HepG2 (cell line): Measurements from ENCODE around the gene STAMBPL1. TPM values are rescaled to one million over a fixed set of nuclear protein-coding genes. Genes with fewer than 3 reads are reported as not detected.

Experiments
- BORCS8-MEF2B ChIP-seq: sonication (generic); formaldehyde crosslinking; IDR thresholded peaks from 2 replicates; pipeline ENCODE4 v1.8.0; 2022; ENCODE audit warnings: mild to moderate bottlenecking, missing genetic modification reagents
- FOXA1 ChIP-seq, 2 experiments: fragments of 450-650 bp in 1 of 2; sonication (generic) in 1 of 2; formaldehyde crosslinking in 1 of 2; IDR thresholded peaks; 2 replicates each; pipeline versions ENCODE4 v1.4.0 to v1.6.1; 2016 to 2020; ENCODE audit warnings: missing genetic modification reagents in 1 of 2
- FOXC1 ChIP-seq: sonication (generic); formaldehyde crosslinking; IDR thresholded peaks from 2 replicates; pipeline ENCODE4 v1.8.0; 2022; ENCODE audit warnings: mild to moderate bottlenecking, missing genetic modification reagents, borderline replicate concordance
- HOXA9 ChIP-seq: sonication (generic); formaldehyde crosslinking; IDR thresholded peaks from 2 replicates; pipeline ENCODE4 v1.8.1; 2022; ENCODE audit warnings: missing genetic modification reagents, mild to moderate bottlenecking, moderate library complexity, borderline replicate concordance
- KLF11 ChIP-seq: IDR thresholded peaks from 2 replicates; pipeline ENCODE4 v1.6.1; 2016; ENCODE audit warnings: missing compliant biosample characterization
- MIER3 ChIP-seq: IDR thresholded peaks from 2 replicates; pipeline ENCODE4 v1.6.1; 2016; ENCODE audit warnings: missing compliant biosample characterization, borderline replicate concordance
- PRPF4 ChIP-seq: fragments of 200-400 bp; formaldehyde crosslinking; IDR thresholded peaks from 2 replicates; pipeline ENCODE4 v1.6.1; 2016; ENCODE audit warnings: low read length, low read depth; ENCODE audit not compliant: poor library complexity, severe bottlenecking
- SAP130 ChIP-seq: IDR thresholded peaks from 2 replicates; pipeline ENCODE4 v1.6.1; 2016; ENCODE audit warnings: low read depth
- TBP ChIP-seq: sonication (generic); formaldehyde crosslinking; IDR thresholded peaks from 2 replicates; pipeline ENCODE4 v1.5.0; 2020; ENCODE audit warnings: missing genetic modification reagents
- TCF7L2 ChIP-seq: IDR thresholded peaks from 2 replicates; pipeline ENCODE4 v1.6.1; 2011; ENCODE audit warnings: mild to moderate bottlenecking, low read depth, low read length, moderate library complexity
- TEAD3 ChIP-seq: optimal IDR thresholded peaks from 2 replicates; pipeline ENCODE3; 2016; ENCODE audit warnings: borderline replicate concordance
- XBP1 ChIP-seq: sonication (generic); formaldehyde crosslinking; IDR thresholded peaks from 2 replicates; pipeline ENCODE4 v1.5.0; 2020; ENCODE audit warnings: missing genetic modification reagents
- ZBTB25 ChIP-seq: IDR thresholded peaks from 2 replicates; pipeline ENCODE4 v1.6.1; 2018; ENCODE audit warnings: missing genetic modification reagents
- ZNF180 ChIP-seq: sonication (generic); formaldehyde crosslinking; IDR thresholded peaks from 2 replicates; pipeline ENCODE4 v1.4.0; 2020; ENCODE audit warnings: low read depth, missing genetic modification reagents, borderline replicate concordance
- ZNF296 ChIP-seq: sonication (generic); formaldehyde crosslinking; conservative IDR thresholded peaks from 2 replicates; pipeline ENCODE4 v1.5.0; 2020; ENCODE audit warnings: mild to moderate bottlenecking, missing genetic modification reagents
- ZNF354B ChIP-seq: sonication (generic); formaldehyde crosslinking; IDR thresholded peaks from 2 replicates; pipeline ENCODE4 v1.8.0; 2022; ENCODE audit warnings: mild to moderate bottlenecking, missing genetic modification reagents
- ZNF501 ChIP-seq: sonication (generic); formaldehyde crosslinking; IDR thresholded peaks from 2 replicates; pipeline ENCODE4 v1.5.1; 2020; ENCODE audit warnings: mild to moderate bottlenecking, moderate library complexity, missing genetic modification reagents
- polyA plus RNA-seq, 8 experiments: library from polyadenylated mRNA; depleted of rRNA in 3 of 8; stranded (reverse) in 7 of 8; unstranded in 1 of 8; fragments of >200 nt; fragmentation: Illumina TruSeq in 4 of 8; extraction: Trizol in 4 of 8; gene quantifications; 2 replicates each; pipeline versions ENCODE4 v1.2.1 to v1.2.3, GENCODE V29; 2011 to 2016; ENCODE audit warnings: low read depth in 4 of 8, missing spikeins in 1 of 8, mixed read lengths in 1 of 8; ENCODE audit not compliant: insufficient read depth in 1 of 8
- total RNA-seq, 5 experiments: library from RNA; depleted of rRNA; stranded (reverse); fragments of >200 nt; fragmentation: Illumina TruSeq; extraction: Trizol; gene quantifications; 2 replicates each; pipeline ENCODE4 v1.2.3, GENCODE V29; 2016; ENCODE audit warnings: low read depth in 1 of 5
- TF ChIP-seq, protein P1 (sequence below): sonication (generic); formaldehyde crosslinking; IDR thresholded peaks from 2 replicates; pipeline ENCODE4 v1.8.1; 2023; ENCODE audit warnings: mild to moderate bottlenecking, missing genetic modification reagents, borderline replicate concordance
- TF ChIP-seq, protein P2 (sequence below): sonication (generic); formaldehyde crosslinking; conservative IDR thresholded peaks from 2 replicates; pipeline ENCODE4 v1.4.0; 2020; ENCODE audit warnings: missing genetic modification reagents
- TF ChIP-seq, protein P3 (sequence below): sonication (generic); formaldehyde crosslinking; IDR thresholded peaks from 2 replicates; pipeline ENCODE4 v1.4.0; 2020; ENCODE audit warnings: missing genetic modification reagents, borderline replicate concordance
- TF ChIP-seq, protein P4 (sequence below): sonication (generic); formaldehyde crosslinking; IDR thresholded peaks from 2 replicates; pipeline ENCODE4 v1.4.0; 2020; ENCODE audit warnings: missing genetic modification reagents

STAMBPL1 gene
- total and polyA plus RNA-seq, 2 of the 13 experiments (the other 11 are each of a cell fraction or from before 2014, with no cell fraction given) = 1.4 to 1.5 TPM

DNA sequence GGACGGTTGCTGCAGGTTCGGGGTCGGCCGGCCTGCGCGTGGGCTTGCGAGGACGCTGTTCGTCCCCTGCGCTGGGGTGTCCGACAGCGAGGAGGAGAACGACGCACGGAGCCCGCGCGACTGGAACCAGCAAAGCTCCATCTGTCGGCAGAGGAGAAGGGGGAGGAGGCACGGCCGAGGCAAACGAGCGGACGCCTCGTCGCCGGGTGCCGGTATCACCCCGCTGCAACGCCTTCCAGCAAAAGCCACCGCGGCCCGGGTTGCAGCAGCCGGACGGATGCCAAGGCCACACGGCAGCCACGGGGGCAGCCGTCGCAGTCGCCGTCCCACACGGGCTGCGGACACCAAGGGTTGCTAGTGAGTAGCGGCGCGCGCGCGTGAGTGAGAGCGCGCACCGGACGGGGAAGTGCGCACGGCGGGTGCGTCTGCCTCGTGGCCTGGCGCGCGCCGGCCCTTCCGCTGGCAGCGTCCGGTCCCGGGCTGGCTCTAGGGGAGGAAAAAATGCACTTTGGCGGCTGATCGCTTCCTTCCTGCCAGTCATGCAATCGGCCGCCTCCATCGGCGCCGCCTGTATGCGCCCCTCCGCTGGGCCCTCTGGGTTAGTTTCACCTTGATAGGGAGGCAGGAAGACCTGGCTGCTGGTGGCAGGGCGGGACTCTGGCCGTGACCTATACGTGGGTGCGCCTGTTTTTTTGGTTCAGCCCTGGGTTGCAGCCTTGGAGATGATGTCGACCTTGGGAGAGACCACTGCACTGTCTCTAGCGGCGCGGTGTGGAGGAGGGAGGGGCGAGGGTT is 434 bp downstream of the STAMBPL1 start (continued):
- TF ChIP-seq PRPF4 = no peak
- TF ChIP-seq FOXA1 (IDR thresholded peaks at IDR 0.05) = no peak
- no peak for TF ChIP-seq FOXA1 (CRISPR knock-in tag; IDR thresholded peaks at IDR 0.05)
- peak; percentile 80; the same call in 1 of the 2 replicates for TF ChIP-seq BORCS8-MEF2B
- no peak for TF ChIP-seq ZNF354B
- TF ChIP-seq TEAD3 = no peak
- TF ChIP-seq ZNF180 (CRISPR knock-in tag) = no peak
- TF ChIP-seq, protein P1, sequence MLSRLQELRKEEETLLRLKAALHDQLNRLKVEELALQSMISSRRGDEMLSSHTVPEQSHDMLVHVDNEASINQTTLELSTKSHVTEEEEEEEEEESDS = no peak
- TF ChIP-seq XBP1 = no peak
- no peak for TF ChIP-seq MIER3 (CRISPR knock-in tag)
- TF ChIP-seq SAP130 (CRISPR knock-in tag) = peak; percentile 53
- TF ChIP-seq FOXC1 (CRISPR knock-in tag) = peak; percentile 47; the same call in 1 of the 2 replicates
- TF ChIP-seq, protein P2, sequence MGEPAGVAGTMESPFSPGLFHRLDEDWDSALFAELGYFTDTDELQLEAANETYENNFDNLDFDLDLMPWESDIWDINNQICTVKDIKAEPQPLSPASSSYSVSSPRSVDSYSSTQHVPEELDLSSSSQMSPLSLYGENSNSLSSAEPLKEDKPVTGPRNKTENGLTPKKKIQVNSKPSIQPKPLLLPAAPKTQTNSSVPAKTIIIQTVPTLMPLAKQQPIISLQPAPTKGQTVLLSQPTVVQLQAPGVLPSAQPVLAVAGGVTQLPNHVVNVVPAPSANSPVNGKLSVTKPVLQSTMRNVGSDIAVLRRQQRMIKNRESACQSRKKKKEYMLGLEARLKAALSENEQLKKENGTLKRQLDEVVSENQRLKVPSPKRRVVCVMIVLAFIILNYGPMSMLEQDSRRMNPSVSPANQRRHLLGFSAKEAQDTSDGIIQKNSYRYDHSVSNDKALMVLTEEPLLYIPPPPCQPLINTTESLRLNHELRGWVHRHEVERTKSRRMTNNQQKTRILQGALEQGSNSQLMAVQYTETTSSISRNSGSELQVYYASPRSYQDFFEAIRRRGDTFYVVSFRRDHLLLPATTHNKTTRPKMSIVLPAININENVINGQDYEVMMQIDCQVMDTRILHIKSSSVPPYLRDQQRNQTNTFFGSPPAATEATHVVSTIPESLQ (CRISPR knock-in tag) = no peak
- TF ChIP-seq ZNF296 (CRISPR knock-in tag) = no peak
- TF ChIP-seq KLF11 (CRISPR knock-in tag) = no peak
- TF ChIP-seq ZBTB25 (CRISPR knock-in tag) = no peak
- TF ChIP-seq HOXA9 (CRISPR knock-in tag) = 0 out of 2 replicates have a peak, but pooled peaks have one; percentile 67
- no peak for TF ChIP-seq TCF7L2
- TF ChIP-seq, protein P3, sequence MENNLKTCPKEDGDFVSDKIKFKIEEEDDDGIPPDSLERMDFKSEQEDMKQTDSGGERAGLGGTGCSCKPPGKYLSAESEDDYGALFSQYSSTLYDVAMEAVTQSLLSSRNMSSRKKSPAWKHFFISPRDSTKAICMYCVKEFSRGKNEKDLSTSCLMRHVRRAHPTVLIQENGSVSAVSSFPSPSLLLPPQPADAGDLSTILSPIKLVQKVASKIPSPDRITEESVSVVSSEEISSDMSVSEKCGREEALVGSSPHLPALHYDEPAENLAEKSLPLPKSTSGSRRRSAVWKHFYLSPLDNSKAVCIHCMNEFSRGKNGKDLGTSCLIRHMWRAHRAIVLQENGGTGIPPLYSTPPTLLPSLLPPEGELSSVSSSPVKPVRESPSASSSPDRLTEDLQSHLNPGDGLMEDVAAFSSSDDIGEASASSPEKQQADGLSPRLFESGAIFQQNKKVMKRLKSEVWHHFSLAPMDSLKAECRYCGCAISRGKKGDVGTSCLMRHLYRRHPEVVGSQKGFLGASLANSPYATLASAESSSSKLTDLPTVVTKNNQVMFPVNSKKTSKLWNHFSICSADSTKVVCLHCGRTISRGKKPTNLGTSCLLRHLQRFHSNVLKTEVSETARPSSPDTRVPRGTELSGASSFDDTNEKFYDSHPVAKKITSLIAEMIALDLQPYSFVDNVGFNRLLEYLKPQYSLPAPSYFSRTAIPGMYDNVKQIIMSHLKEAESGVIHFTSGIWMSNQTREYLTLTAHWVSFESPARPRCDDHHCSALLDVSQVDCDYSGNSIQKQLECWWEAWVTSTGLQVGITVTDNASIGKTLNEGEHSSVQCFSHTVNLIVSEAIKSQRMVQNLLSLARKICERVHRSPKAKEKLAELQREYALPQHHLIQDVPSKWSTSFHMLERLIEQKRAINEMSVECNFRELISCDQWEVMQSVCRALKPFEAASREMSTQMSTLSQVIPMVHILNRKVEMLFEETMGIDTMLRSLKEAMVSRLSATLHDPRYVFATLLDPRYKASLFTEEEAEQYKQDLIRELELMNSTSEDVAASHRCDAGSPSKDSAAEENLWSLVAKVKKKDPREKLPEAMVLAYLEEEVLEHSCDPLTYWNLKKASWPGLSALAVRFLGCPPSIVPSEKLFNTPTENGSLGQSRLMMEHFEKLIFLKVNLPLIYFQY (CRISPR knock-in tag) = no peak
- TF ChIP-seq, protein P4, sequence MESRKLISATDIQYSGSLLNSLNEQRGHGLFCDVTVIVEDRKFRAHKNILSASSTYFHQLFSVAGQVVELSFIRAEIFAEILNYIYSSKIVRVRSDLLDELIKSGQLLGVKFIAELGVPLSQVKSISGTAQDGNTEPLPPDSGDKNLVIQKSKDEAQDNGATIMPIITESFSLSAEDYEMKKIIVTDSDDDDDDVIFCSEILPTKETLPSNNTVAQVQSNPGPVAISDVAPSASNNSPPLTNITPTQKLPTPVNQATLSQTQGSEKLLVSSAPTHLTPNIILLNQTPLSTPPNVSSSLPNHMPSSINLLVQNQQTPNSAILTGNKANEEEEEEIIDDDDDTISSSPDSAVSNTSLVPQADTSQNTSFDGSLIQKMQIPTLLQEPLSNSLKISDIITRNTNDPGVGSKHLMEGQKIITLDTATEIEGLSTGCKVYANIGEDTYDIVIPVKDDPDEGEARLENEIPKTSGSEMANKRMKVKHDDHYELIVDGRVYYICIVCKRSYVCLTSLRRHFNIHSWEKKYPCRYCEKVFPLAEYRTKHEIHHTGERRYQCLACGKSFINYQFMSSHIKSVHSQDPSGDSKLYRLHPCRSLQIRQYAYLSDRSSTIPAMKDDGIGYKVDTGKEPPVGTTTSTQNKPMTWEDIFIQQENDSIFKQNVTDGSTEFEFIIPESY (CRISPR knock-in tag) = no peak
- TF ChIP-seq TBP (CRISPR knock-in tag) = no peak
- peak; percentile 91 for TF ChIP-seq ZNF501
